HG03103 (cell line): Measurements from ENCODE around the gene CRLF3.
"Not testable (repeated sequence)": the region's sequence is repeated elsewhere in the genome, so short reads cannot be mapped to it uniquely, and the experiment has no call there.

Source experiments
- ATAC-seq: cut with Tn5 transposase; IDR thresholded peaks from one replicate; pipeline ENCODE4 v1.9.1; 2021; ENCODE audit warnings: low read depth; ENCODE audit not compliant: unreplicated experiment

CRLF3 gene, protein sequence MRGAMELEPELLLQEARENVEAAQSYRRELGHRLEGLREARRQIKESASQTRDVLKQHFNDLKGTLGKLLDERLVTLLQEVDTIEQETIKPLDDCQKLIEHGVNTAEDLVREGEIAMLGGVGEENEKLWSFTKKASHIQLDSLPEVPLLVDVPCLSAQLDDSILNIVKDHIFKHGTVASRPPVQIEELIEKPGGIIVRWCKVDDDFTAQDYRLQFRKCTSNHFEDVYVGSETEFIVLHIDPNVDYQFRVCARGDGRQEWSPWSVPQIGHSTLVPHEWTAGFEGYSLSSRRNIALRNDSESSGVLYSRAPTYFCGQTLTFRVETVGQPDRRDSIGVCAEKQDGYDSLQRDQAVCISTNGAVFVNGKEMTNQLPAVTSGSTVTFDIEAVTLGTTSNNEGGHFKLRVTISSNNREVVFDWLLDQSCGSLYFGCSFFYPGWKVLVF

DNA sequence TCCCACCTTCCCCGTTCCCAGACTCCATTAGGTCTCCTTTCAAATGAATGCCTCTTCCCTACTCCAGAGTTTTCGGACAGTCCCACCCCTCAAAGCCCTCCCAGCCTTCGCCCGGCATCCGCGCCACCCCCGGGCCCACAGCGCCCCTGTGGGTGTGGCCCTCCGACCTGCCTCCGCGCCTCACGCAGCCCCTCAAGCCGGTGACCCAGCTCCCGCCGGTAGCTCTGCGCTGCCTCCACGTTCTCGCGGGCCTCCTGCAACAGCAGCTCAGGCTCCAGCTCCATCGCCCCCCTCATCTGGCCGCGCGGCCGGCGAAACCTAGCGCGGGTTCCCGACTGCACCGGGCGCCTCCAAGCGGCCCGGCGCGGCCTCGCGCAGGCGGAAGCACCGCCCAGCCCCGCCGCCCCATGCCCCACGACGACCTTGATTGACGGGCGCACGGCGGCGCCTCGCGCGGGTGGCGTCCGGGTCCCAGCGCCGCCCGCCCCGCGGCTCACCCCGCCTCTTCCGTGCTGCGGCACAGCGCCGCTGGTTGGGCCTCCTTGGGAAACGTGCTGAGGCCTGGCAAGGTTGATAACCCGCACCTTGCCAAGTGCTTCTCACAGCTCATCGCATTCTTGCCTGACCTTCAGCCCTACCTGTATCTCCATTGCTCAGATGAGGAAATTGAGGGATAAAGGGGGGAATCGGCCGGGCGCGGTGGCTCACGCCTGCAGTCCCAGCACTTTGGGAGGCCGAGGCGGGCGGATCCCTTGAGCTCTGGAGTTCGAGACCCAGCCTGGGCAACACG, at the start of gene CRLF3:
CRLF3 (minus strand) TSS at position 337 of the 790 bp plus-strand sequence; CDS start at position 296, 41 bp downstream.
- peak; percentile 67 for ATAC-seq

DNA sequence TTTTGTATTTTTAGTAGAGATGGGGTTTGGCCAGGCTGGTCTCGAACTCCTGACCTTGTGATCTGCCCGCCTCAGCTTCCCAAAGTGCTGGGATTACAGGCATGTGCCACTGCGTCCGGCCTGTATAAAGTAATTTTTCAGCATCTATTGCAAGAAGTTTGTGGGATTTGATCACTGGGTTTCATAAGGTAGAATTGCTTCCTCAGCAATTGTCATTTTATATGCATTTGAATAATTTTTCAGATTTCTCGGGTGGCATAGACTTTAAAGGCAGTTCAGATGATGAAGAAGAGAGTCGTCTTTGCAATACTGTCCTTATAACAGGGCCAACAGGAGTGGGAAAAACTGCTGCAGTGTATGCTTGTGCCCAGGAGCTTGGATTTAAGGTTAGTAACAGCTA, 44.5 kb upstream of the CRLF3 start:
- no peak for ATAC-seq

DNA sequence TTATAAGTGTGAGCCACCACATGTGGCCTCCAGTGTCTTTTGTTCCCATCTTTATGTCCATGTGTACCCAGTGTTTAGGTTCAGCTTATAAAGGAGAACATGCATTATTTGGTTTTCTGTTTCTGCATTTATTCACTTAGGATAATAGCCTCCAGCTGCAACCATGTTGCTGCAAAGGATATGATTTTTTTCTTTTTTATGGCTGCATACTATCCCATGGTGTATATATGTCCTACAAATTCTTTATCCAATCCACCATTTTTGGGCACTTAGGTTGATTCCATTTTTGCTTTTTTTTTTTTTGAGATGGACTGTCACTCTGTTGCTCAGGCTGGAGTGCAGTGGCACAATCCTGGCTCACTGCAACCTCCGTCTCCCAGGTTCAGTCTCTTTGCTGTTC, 40.1 kb upstream of the CRLF3 start:
- ATAC-seq: no peak

DNA sequence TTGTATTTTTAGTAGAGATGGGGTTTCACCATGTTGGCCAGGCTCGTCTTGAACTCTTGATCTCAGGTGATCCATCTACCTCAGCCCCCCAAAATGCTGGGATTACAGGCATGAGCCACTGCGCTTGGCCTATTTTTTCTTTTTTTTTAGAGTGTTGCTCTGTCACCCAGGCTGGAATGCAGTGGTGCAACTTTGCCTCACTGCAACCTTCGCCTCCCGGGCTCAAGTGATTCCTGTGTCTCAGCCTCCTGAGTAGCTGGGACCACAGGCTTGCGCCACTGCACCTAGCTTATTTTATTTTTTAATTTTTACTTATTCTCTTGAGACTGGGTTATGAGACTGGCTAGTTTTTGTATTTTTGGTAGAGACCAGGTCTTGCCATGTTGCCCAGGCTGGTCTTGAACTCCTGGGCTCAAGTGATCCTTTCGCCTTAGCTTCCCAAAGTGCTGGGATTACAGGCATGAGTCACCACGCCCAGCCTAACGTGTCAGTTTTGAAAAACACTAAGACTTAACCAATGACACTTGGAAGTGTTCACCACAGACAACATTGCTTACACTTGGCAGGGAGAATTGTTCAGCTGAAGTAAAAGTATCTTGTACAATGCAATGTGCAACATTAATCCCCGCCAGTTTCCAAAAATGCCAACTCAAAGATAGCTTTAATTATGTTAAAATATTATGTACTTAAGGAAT, 34.2 kb upstream of the CRLF3 start:
- ATAC-seq: no peak

DNA sequence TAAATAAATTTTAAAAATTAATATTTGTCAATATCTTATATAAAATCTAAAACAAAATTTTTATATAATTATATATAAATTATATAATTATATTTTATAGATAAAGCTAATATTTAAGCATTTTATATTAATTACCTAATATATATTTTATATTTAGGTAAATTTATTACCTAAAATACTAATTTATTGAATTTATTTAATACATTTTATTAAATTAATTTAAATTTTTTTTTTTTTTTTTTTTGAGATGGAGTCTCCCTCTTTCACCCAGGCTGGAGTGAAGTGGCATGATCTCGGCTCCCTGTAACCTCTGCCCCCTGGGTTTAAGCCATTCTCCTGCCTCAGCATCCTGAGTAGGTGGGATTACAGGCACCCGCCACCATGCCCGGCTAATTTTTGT, 29.7 kb upstream of the CRLF3 start:
- no peak for ATAC-seq

DNA sequence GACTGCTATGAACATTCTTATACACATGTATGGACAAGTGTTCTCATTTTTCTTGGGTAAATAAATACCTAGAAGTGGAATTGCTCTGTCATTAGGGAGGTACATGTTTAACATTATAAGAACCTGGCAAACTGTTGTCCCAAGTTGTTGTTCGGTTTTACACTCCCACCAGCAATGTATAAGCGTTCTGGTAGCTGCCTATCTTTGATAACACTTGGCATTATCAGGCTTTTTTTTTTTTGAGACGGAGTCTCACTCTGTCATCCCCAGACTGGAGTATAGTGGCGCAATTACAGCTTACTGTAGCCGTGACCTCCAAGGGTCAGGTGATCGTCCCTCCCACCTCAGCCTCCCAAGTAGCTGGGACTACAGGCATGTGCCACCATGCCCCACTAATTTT, 23.5 kb upstream of the CRLF3 start:
- no peak for ATAC-seq

DNA sequence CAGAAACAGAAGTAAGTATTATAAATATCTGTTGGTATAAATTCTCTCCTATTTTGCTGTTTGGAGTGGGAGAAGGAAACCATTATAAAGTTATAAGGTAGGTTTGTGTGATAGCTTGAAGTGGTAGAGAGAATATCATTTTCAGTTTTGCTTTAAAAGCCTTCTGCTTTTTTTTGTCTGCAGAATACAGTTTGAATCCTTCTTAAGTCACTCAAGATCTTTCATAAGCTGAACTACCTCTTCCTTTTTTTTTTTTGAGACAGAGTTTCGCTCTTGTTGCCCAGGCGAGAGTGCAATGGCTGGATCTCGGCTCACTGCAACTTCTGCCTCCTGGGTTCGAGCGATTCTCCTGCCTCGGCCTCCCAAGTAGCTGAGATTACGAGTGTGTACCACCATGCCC, 16.3 kb upstream of the CRLF3 start:
- ATAC-seq: no peak

DNA sequence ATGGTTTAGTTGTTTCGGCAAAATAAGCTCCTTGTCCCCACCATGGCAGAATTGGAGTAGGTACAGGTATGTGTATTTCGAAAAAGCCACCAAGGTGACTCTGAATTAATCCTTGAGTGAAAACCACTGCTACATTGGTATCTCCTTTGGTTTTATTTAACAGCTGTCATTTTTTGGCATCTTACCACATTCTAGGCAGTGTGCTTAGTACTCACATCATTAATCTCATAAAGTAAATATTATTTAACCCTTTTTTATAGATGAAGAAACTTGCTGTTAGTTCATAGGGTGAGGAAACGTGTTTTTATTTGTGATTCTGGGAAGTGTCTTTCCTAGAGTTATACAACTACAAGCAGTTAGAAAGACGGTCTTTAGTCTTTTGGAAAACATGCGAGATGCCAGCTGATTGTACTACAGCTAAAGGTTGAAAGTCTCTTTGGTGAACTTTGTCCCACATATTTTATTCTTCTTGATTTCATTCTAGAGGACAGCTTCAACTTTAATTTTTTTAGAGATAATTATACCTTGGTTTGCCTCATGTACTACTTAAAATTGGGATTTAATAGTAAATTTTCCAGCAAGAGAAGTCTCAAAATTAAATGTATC, 13.8 kb upstream of the CRLF3 start:
- no peak for ATAC-seq

DNA sequence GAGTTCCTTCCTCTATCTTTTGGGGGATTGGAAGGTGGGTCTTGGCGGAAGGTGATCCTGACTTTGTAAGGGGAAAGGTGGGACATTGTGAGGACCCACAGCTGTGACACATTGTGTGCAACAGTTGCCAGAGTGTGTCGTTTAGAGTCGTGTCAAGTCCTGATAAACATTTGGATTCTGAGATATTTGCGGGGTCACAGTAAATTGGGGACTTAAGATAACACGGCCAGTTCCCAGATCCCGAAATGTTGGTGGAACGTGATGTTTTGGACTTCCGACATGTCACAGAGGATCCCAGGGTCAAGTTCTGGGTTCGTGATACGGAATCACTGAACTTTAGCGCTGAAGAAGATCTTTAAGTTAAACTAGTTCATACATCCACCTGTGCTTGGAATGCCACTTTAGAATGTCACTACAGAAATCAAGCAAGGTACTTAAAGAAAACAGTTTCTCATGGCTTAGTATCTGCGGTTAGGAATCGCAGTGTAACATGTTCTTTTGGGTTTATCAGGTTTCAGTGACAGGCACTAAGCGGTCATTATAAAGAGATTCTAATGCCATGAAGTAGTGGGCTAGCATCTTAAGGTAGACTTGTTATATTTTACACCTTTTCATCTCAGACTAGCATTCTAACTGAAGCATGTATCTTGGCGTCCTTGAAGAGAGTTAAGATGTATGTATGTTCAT, 8.1 kb upstream of the CRLF3 start:
- ATAC-seq: no peak

DNA sequence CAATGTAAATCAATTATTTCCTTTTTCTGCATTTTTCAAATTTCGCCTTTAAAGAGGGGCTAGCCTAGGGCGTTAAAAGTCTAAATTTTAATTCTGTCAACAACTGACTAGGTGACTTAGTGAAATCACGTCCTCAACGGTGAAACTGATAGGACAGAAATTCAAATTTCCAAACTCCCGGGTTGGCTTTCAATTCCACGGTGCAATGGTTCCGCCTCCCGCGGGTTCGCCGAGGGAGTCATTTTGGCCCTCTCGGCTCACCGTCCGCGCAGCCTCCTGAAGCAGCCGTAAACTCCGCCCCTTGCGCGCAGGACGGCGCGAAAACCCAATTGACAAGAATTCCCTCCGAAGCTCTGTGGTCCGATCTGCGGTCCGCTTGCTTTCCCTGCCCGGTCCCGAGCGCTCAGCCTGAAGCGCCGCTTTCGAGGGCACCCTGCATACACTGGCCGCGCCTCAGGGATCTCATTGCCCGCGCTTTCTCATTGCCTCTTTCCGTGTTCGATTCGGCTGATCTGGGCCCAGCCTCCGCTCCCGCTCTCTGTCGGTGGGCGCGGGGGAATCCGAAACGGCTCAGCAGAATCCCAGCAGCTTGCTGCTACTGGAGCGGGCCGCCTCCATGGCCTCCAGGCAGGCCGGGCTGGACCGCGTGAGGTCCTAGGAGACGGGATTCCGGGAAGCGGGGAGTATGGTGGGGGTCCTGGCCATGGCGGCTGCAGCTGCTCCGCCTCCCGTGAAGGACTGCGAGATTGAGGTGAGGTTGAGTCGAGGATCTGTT, 7.4 kb upstream of the CRLF3 start, which contains the start of gene ATAD5:
ATAD5 (plus strand) TSS at position 304 of the 775 bp plus-strand sequence; CDS start at position 686, 382 bp downstream.
- no peak for ATAC-seq

DNA sequence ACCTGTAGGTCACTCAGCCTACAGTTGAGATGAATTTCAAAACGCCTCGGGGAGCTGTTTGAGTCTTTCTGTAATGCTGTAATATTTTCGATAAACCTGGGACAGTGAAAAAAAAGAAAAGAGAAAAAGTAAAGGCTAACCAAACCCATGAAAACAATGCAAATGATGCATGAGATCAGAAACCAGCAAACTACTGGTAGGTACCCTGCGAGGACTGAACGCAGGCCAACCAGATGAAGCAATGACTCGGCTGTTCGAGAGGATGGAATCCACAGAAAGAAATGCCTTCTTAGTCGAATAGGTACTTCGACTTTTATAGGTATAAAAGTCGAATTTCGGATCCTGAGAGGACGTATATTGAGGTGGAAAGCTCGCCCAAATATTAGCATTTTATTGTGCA, 6.8 kb upstream of the CRLF3 start:
- ATAC-seq: no peak

DNA sequence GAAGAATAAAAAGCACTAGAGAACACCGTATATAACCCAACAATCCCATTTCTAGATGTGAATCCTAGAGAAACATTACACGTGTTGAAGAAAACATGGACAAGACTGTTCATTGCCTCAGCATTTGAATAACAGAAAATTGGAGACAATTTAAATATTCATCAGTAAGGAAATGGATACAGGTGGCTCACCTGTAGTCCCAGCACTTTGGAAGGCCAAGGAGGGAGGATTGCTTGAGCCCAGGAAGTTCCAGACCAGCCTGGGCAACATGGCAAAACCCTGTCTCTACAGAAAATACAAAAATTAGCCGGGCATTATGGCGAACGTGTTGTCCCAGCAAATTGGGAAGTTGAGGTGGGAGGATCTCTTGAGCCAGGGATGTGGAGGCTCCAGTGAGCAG, 4.5 kb upstream of the CRLF3 start:
- no peak for ATAC-seq

DNA sequence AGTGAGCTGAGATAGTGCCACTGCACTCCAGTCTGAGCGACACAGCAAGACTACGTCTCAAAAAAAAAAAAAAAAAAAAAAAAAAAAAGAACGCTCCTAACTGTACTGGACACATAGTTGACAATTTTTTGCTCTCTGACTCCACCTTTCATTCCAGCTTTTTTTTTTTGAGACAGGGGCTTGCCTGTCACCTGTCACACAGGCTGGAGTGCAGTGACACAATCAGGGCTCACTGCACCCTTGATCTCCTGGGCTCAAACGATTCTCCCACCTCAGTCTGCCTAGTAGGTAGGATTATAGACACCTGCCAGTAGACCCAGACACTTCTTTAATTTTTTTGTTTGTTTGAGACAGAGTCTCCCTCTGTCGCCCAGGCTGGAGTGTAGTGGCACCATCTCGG, 2.6 kb upstream of the CRLF3 start:
- ATAC-seq: no peak

DNA sequence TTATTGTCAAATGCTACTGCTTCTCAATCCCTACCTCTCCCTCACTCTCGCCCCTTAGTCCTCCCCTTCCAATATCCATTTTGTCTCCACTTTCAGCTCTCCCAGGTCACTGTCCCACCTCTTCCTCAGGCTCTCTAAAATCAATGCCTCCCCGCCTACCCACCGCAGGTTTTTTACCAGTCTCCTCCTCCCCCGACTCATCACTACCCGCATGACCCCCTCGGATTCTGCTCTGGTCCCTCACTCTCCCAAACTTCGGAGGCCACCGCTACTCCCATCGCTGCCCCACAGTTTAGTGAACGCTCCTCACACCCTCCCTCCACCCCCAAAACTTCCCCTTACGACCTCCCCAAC, 513 bp downstream of the CRLF3 start:
- ATAC-seq: no peak

DNA sequence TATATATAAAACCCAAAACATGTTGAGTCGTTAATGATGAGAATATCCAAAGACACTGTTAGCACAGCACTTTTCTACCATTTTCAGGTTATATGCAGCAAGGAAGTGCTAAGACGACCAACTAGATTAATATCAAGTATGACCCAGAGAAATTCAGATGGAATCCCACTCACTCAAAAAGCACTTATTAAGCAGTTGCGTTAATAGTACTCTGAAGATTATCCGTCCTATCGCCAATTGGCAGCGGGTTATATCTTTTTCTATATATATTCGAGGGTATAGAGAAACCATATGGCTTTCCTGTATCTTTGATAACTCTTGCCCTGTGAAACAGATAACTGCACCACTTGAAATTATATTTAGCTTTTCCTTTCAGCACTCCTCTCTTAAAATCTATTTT, 1.1 kb downstream of the CRLF3 start:
- ATAC-seq: no peak

DNA sequence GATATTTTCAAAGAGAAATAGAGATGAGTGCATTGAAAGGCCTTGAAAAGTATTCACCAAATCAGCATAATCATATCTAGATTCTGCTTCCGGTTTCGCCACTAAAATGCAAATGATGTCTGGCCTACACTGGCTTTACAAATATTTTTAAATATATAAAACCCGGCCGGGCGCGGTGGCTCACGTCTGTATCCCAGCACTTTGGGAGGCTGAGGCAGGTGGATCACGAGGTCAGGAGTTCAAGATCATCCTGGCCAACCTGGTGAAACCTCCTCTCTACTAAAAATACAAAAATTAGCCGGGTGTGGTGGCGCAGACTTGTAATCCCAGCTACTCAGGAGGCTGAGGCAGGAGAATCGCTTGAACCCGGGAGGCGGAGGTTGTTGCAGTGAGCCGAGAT, 1.6 kb downstream of the CRLF3 start:
- not testable (repeated sequence) for ATAC-seq

DNA sequence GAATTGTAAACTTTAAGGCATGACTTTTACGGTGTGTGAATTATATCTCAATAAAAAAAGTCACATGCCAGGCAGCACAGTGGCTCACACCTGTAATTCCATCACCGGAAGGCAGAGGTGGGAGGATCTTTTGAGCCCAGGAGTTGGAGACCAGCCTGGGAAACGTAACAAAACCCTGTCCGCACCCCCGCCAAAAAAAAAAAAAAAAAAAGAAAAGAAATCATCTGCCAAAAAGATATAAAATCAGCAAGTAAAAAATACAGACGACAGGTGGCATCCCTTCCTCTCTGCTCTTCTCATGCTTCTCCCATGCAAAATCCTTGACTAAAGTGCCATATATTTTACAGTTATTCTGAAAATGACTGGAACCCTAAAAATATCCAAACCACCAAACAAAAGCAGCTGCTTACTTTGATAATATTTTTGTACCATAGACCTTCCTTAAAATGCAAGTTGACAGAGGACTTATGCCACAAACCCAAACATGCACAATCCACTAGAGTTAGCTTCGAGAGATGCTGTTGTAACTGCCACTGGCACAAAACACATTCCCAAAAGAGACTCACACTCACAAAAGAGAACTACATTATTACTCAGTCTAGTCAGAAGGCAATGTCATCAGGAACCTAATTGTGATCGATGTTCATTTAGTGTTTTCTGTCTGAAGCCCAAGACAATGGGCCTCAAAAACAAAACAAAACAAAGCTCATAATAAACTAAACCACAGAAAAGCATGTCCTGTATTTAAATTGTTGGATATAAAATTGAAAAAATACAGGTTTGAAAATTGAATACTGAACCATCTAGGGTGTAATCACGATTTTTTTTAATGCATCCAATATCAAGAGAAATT, 2.4 kb downstream of the CRLF3 start:
- no peak for ATAC-seq

DNA sequence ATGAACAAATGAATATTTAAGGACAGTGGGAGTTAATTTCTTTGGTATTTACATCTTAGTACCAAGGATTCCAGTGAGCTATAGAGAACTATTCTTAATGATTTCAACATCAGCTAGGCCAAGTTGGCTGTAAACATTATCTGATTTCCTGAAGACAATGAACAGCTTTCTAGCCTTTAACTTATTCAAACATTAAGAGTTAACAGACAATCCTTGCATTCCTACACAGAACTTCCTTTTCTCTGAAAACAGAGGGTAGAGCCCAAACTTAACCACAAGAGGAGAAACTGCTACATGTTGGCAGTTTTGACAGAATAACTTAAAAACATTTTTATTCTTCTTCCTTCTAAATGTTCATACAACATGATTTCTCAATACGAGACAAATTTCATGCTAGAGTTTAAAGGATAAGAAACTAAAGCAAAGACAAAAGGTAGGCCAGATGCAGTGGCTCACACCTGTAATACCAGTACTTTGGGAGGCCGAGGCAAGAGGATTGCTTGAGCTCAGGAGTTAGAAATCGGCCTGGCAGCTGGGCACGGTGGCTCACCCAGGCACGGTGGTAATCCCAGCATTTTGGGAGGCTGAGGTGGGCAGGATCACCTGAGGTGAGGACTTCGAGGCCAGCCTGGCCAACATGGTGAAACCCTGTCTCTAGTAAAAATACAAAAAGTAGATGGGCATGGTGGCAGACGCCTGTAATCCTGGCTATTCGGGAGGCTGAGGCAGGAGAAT, 4.4 kb downstream of the CRLF3 start:
- no peak for ATAC-seq
